ENCODE measurements around the gene CTSA. TPM values are rescaled to one million over a fixed set of nuclear protein-coding genes. Genes with fewer than 3 reads are reported as not detected.

The CTSA gene
- total and polyA plus RNA-seq, 9 donors, result 45.0 to 210 (median 110) TPM

GRCh38 chr20:45878076-45878761, 12.9 kb upstream of the CTSA start:
- TF ChIP-seq CTCF (IDR thresholded peaks at IDR 0.05) (no peak), EP300 (IDR thresholded peaks at IDR 0.05) (no peak), POLR2A (IDR thresholded peaks at IDR 0.05) (no peak)
- H3K27me3 ChIP-seq, result no peaks in the 10 kb centered on the region
- H3K36me3 ChIP-seq, result no peaks in the 10 kb centered on the region
- H3K4me1 ChIP-seq (ENCODE audit: insufficient read depth), result peaks cover 2% of the 10 kb centered on the region
- DNase-seq, result peak in 4 of 5 donors; percentile 36 to 68 (median 58)
- intact Hi-C loops (cut with DNase I), result no loop called here
- 32 to 57% (median 36%) methylated on average over 12 to 13 of the region's 13 CpGs for WGBS, 3 donors
- H3K9me3 ChIP-seq, result no peaks in the 10 kb centered on the region
- H3K27ac ChIP-seq, result peak overlapping the region in 1 of 2 donors; percentile 42
- no peak overlapping the region for H3K4me3 ChIP-seq

- H3K27ac ChIP-seq, result peak within 1 kb of the TSS; percentile 62 to 79
- 0 to 1% (median 0%) methylated on average over 23 of the region's 23 CpGs for WGBS, 3 donors
- TF ChIP-seq EP300 (IDR thresholded peaks at IDR 0.05) (no peak), CTCF (IDR thresholded peaks at IDR 0.05) (peak in 1 of 3 donors; percentile 13), POLR2A (IDR thresholded peaks at IDR 0.05) (peak; percentile 76)
- peaks cover 2% of the 10 kb centered on the region for H3K4me1 ChIP-seq (ENCODE audit: insufficient read depth)
- no peaks in the 10 kb centered on the region for H3K27me3 ChIP-seq
- DNase-seq, result peak; percentile 99 to 100 (median 100)
- no peaks in the 10 kb centered on the region for H3K36me3 ChIP-seq
- intact Hi-C loops (cut with DNase I), result loop anchor here in 1 of 4 donors (10.0 kb wide), 1 partner anchor 64 kb away; no protein-coding TSS in a partner anchor
- no peaks in the 10 kb centered on the region for H3K9me3 ChIP-seq
- peak within 1 kb of the TSS; percentile 60 for H3K4me3 ChIP-seq
These were observed 9.9 kb upstream of the CTSA start, which contains the start of gene ZSWIM1 for GRCh38 chr20:45880988-45881788. Gene ZSWIM1, plus strand, starts transcription at chr20:45881227. Its CDS starts 1,366 bp downstream, at chr20:45882593.

DNA sequence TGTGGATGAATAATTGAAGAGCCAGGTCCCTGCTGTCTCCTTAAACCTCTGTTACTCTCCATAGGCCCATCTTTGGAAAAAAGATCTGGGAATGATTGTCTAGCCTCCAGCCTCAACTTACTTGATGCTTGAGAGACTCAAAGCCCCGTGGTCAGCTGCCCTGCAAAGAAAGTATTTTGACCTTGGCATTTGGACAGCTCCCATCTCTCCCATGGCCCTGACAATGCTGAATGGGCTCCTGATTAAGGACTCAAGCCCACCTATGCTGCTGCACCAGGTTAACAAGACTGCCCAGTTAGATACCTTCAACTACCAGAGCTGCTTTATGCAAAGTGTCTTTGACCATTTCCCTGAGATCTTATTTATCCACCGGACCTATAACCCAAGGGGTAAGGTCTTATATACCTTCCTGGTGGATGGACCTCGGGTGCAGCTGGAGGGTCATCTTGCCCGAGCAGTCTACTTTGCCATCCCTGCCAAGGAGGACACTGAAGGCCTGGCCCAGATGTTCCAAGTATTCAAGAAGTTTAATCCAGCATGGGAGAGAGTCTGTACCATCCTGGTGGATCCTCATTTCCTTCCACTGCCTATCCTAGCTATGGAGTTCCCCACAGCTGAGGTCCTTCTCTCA, 8.6 kb upstream of the CTSA start:
- intact Hi-C loops (cut with DNase I), result loop anchor here in 1 of 4 donors (10.0 kb wide), 1 partner anchor 62 kb away; no protein-coding TSS in a partner anchor
- H3K9me3 ChIP-seq, result no peaks in the 10 kb centered on the region
- TF ChIP-seq POLR2A (IDR thresholded peaks at IDR 0.05) (no peak), EP300 (IDR thresholded peaks at IDR 0.05) (no peak), CTCF (IDR thresholded peaks at IDR 0.05) (no peak)
- H3K36me3 ChIP-seq, result no peaks in the 10 kb centered on the region
- no peak overlapping the region for H3K27ac ChIP-seq
- no peak for DNase-seq
- no peaks in the 10 kb centered on the region for H3K27me3 ChIP-seq
- WGBS, 3 donors, result 58 to 68% (median 62%) methylated on average over 4 of the region's 4 CpGs
- no peak overlapping the region for H3K4me3 ChIP-seq
- peaks cover 2% of the 10 kb centered on the region for H3K4me1 ChIP-seq (ENCODE audit: insufficient read depth)

DNA sequence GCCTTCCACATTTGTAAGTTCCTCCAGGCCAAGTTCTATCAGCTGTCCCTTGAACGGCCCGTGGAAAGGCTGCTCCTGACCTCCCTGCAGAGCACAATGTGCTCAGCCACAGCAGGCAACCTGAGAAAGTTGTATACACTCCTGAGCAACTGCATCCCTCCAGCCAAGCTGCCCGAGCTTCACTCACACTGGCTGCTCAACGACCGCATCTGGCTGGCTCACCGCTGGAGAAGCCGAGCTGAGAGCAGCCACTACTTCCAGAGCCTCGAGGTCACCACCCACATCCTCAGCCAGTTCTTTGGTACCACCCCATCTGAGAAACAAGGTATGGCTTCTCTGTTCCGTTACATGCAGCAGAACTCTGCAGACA, 8.1 kb upstream of the CTSA start:
- intact Hi-C loops (cut with DNase I), result loop anchor here in 1 of 4 donors (10.0 kb wide), 1 partner anchor 62 kb away; no protein-coding TSS in a partner anchor
- 65 to 78% (median 75%) methylated on average over 9 of the region's 9 CpGs for WGBS, 3 donors
- H3K27me3 ChIP-seq, result no peaks in the 10 kb centered on the region
- peaks cover 2% of the 10 kb centered on the region for H3K4me1 ChIP-seq (ENCODE audit: insufficient read depth)
- H3K36me3 ChIP-seq, result no peaks in the 10 kb centered on the region
- no peak overlapping the region for H3K27ac ChIP-seq
- DNase-seq, result no peak
- TF ChIP-seq CTCF (IDR thresholded peaks at IDR 0.05) (no peak), EP300 (IDR thresholded peaks at IDR 0.05) (no peak), POLR2A (IDR thresholded peaks at IDR 0.05) (no peak)
- no peaks in the 10 kb centered on the region for H3K9me3 ChIP-seq
- H3K4me3 ChIP-seq, result no peak overlapping the region

All from ovary (tissue), 9 donors.